OCI-LY3 (cell line): Measurements from ENCODE around the gene CD2AP.

Experiments used
- H2AFZ ChIP-seq: fragments of 200-600, 300-600 bp; shearing (Covaris generic); 2 replicates; pipeline ENCODE4 v1.6.0; 2014; ENCODE audit warnings: antibody characterized with exemption, low read depth, low read length
- H3K27ac ChIP-seq: fragments of 200-600, 300-600 bp; sonication (generic); 2 replicates; pipeline ENCODE4 v1.5.1; 2014; ENCODE audit warnings: mild to moderate bottlenecking, low read length, moderate library complexity, mixed read lengths
- H3K27me3 ChIP-seq: fragments of 200-600, 300-600 bp; sonication (generic); 2 replicates; pipeline ENCODE4 v1.6.1; 2014; ENCODE audit warnings: low read depth, low read length, mixed read lengths
- H3K36me3 ChIP-seq: fragments of 200-600, 300-600 bp; sonication (generic); replicated peaks from 2 replicates; pipeline ENCODE3; 2014; ENCODE audit warnings: low read depth, low read length, mixed read lengths
- H3K4me1 ChIP-seq: fragments of 300-600, 200-600 bp; sonication (generic); 2 replicates; pipeline ENCODE4 v1.6.1; 2014; ENCODE audit warnings: low read length, mixed read lengths
- H3K4me2 ChIP-seq: fragments of 200-600, 300-600 bp; sonication (generic); 2 replicates; pipeline ENCODE4 v1.6.1; 2014; ENCODE audit warnings: low read length, mixed read lengths
- H3K4me3 ChIP-seq: fragments of 300-600, 200-600 bp; sonication (generic); 2 replicates; pipeline ENCODE4 v1.5.1; 2014; ENCODE audit warnings: antibody characterized with exemption, mild to moderate bottlenecking, low read length, moderate library complexity
- H3K79me2 ChIP-seq: fragments of 300-600, 200-600 bp; shearing (Covaris generic); 2 replicates; pipeline ENCODE4 v1.6.1; 2014; ENCODE audit warnings: mild to moderate bottlenecking, low read length, mixed read lengths
- H3K9ac ChIP-seq: fragments of 300-600, 200-600 bp; shearing (Covaris generic); 2 replicates; pipeline ENCODE4 v1.6.0; 2014; ENCODE audit warnings: mild to moderate bottlenecking, low read length, moderate library complexity
- H3K9me3 ChIP-seq: fragments of 200-600, 300-600 bp; shearing (Covaris generic); 2 replicates; pipeline ENCODE4 v1.6.1; 2014; ENCODE audit warnings: low read length, mixed read lengths; ENCODE audit not compliant: insufficient read depth
- H4K20me1 ChIP-seq: fragments of 200-600, 300-600 bp; sonication (generic); 2 replicates; pipeline ENCODE4 v1.6.1; 2016; ENCODE audit warnings: low read length, mixed read lengths; ENCODE audit not compliant: insufficient read depth
- CTCF ChIP-seq: fragments of 200-600, 300-600 bp; sonication (generic); IDR thresholded peaks from 2 replicates; pipeline ENCODE4 v1.5.1; 2014; ENCODE audit warnings: antibody characterized with exemption, low read length, low read depth
- EZH2phosphoT487 ChIP-seq: fragments of 200-600 bp; shearing (Covaris generic); IDR thresholded peaks from 2 replicates; pipeline ENCODE4 v1.6.1; 2018; ENCODE audit warnings: antibody characterized with exemption, mixed run types, low read depth

Gene CD2AP

GRCh38 chr6:47481806-47482205 lies 4.2 kb downstream of the CD2AP start:
- Histone ChIP-seq H3K4me3 (no peak overlapping the region), H2AFZ (no peak overlapping the region), H4K20me1 (peaks cover 78% of the 10 kb centered on the region), H3K4me2 (no peak overlapping the region), H3K36me3 (no peaks in the 10 kb centered on the region), H3K79me2 (peaks cover 90% of the 10 kb centered on the region), H3K9me3 (no peaks in the 10 kb centered on the region), H3K9ac (no peak overlapping the region), H3K27ac (no peak overlapping the region), H3K4me1 (peaks cover 40% of the 10 kb centered on the region), H3K27me3 (no peaks in the 10 kb centered on the region)
- TF ChIP-seq EZH2phosphoT487 (no peak), CTCF (no peak)

- Histone ChIP-seq H3K9me3 (no peaks in the 10 kb centered on the region), H3K4me1 (peaks cover 39% of the 10 kb centered on the region), H2AFZ (no peak overlapping the region), H3K79me2 (peaks cover 100% of the 10 kb centered on the region), H3K4me2 (0 out of 2 replicates have a peak overlapping the region, but pooled peaks have one; percentile 7), H3K4me3 (no peak overlapping the region), H4K20me1 (peaks cover 93% of the 10 kb centered on the region), H3K9ac (no peak overlapping the region), H3K36me3 (no peaks in the 10 kb centered on the region), H3K27me3 (no peaks in the 10 kb centered on the region), H3K27ac (no peak overlapping the region)
- TF ChIP-seq EZH2phosphoT487 = no peak
- no peak for TF ChIP-seq CTCF
These were observed 5.9 kb downstream of the CD2AP start for GRCh38 chr6:47483516-47483852.

- H3K9me3 ChIP-seq = no peaks in the 10 kb centered on the region
- peaks cover 100% of the 10 kb centered on the region for H3K79me2 ChIP-seq
- H3K27me3 ChIP-seq = no peaks in the 10 kb centered on the region
- H4K20me1 ChIP-seq = peaks cover 94% of the 10 kb centered on the region
- no peak for TF ChIP-seq EZH2phosphoT487
- no peak for TF ChIP-seq CTCF
- no peak overlapping the region for H2AFZ ChIP-seq
- H3K27ac ChIP-seq = no peak overlapping the region
- H3K9ac ChIP-seq = no peak overlapping the region
- 0 out of 2 replicates have a peak overlapping the region, but pooled peaks have one; percentile 7 for H3K4me2 ChIP-seq
- peaks cover 39% of the 10 kb centered on the region for H3K4me1 ChIP-seq
- no peak overlapping the region for H3K4me3 ChIP-seq
- H3K36me3 ChIP-seq = no peaks in the 10 kb centered on the region
These were observed 6.4 kb downstream of the CD2AP start for GRCh38 chr6:47483853-47484546.

GRCh38 chr6:47484616-47485015 lies 7.0 kb downstream of the CD2AP start:
- H3K4me1 ChIP-seq = peaks cover 37% of the 10 kb centered on the region
- peaks cover 100% of the 10 kb centered on the region for H3K79me2 ChIP-seq
- 0 out of 2 replicates have a peak overlapping the region, but pooled peaks have one; percentile 1 for H3K4me2 ChIP-seq
- H2AFZ ChIP-seq = no peak overlapping the region
- H3K4me3 ChIP-seq = no peak overlapping the region
- H3K27ac ChIP-seq = no peak overlapping the region
- no peaks in the 10 kb centered on the region for H3K9me3 ChIP-seq
- H3K27me3 ChIP-seq = no peaks in the 10 kb centered on the region
- no peak for TF ChIP-seq EZH2phosphoT487
- TF ChIP-seq CTCF = no peak
- H3K9ac ChIP-seq = no peak overlapping the region
- H3K36me3 ChIP-seq = no peaks in the 10 kb centered on the region
- H4K20me1 ChIP-seq = peaks cover 93% of the 10 kb centered on the region
